HepG2 (cell line): ENCODE data around the gene MAMSTR. TPM values are rescaled to one million over a fixed set of nuclear protein-coding genes. Genes with fewer than 3 reads are reported as not detected.
A peak's percentile ranks its signal among the peaks of the same experiment; 100 is the strongest.

Experiments
- AGO2 ChIP-seq: fragments of 200-400 bp; formaldehyde crosslinking; optimal IDR thresholded peaks from 2 replicates; pipeline ENCODE3; 2017; ENCODE audit warnings: mild to moderate bottlenecking, low read depth, low read length, moderate library complexity
- CHD4 ChIP-seq: fragments of 200-600 bp; sonication (generic); IDR thresholded peaks from 2 replicates; pipeline ENCODE4 v1.7.0; 2017; ENCODE audit warnings: mild to moderate bottlenecking, low read length, borderline replicate concordance
- DNMT1 ChIP-seq: sonication (generic); formaldehyde crosslinking; IDR thresholded peaks from 2 replicates; pipeline ENCODE4 v1.5.1; 2020; ENCODE audit warnings: mild to moderate bottlenecking, missing genetic modification reagents
- DRAP1 ChIP-seq: IDR thresholded peaks from 2 replicates; pipeline ENCODE4 v1.6.1; 2016; ENCODE audit warnings: missing genetic modification reagents, missing compliant biosample characterization
- ETV5 ChIP-seq: IDR thresholded peaks from 2 replicates; pipeline ENCODE4 v1.6.1; 2018; ENCODE audit warnings: missing biosample characterization, missing genetic modification reagents, inconsistent platforms, borderline replicate concordance
- FOSL1 ChIP-seq: sonication (generic); formaldehyde crosslinking; IDR thresholded peaks from 2 replicates; pipeline ENCODE4 v1.9.0; 2021; ENCODE audit warnings: missing genetic modification reagents, borderline replicate concordance
- JUN ChIP-seq: sonication (generic); formaldehyde crosslinking; IDR thresholded peaks from 2 replicates; pipeline ENCODE4 v1.4.0; 2020; ENCODE audit warnings: mild to moderate bottlenecking, missing genetic modification reagents
- MAZ ChIP-seq, 2 experiments: sonication (generic) in 1 of 2; formaldehyde crosslinking in 1 of 2; IDR thresholded peaks; 2 replicates each; pipeline versions ENCODE4 v1.5.0 to v1.6.1; 2012 to 2020; ENCODE audit warnings: low read depth in 2 of 2, mild to moderate bottlenecking in 2 of 2, borderline replicate concordance in 1 of 2, improper control_type of control experiment in 1 of 2, low read length in 1 of 2, missing genetic modification reagents in 1 of 2, moderate library complexity in 1 of 2
- NRL ChIP-seq: sonication (generic); formaldehyde crosslinking; IDR thresholded peaks from 2 replicates; pipeline ENCODE4 v1.5.0; 2020; ENCODE audit warnings: missing genetic modification reagents, mild to moderate bottlenecking, moderate library complexity, borderline replicate concordance
- PATZ1 ChIP-seq: sonication (generic); formaldehyde crosslinking; IDR thresholded peaks from 2 replicates; pipeline ENCODE4 v1.4.0; 2020; ENCODE audit warnings: missing genetic modification reagents
- SRY ChIP-seq: sonication (generic); formaldehyde crosslinking; IDR thresholded peaks from 2 replicates; pipeline ENCODE4 v1.8.0; 2022; ENCODE audit warnings: mild to moderate bottlenecking, missing genetic modification reagents
- TP53 ChIP-seq: sonication (generic); formaldehyde crosslinking; conservative IDR thresholded peaks from 2 replicates; pipeline ENCODE4 v1.4.0; 2020; ENCODE audit warnings: missing genetic modification reagents
- ZBTB38 ChIP-seq: sonication (generic); formaldehyde crosslinking; IDR thresholded peaks from 2 replicates; pipeline ENCODE4 v1.5.1; 2020; ENCODE audit warnings: mild to moderate bottlenecking, missing genetic modification reagents
- ZFP41 ChIP-seq: sonication (generic); formaldehyde crosslinking; IDR thresholded peaks from 2 replicates; pipeline ENCODE4 v1.4.0; 2020; ENCODE audit warnings: mild to moderate bottlenecking, missing genetic modification reagents, borderline replicate concordance
- ZFP82 ChIP-seq: sonication (generic); formaldehyde crosslinking; IDR thresholded peaks from 2 replicates; pipeline ENCODE4 v1.5.1; 2020; ENCODE audit warnings: mild to moderate bottlenecking, missing genetic modification reagents, borderline replicate concordance
- ZNF142 ChIP-seq: sonication (generic); formaldehyde crosslinking; IDR thresholded peaks from 2 replicates; pipeline ENCODE4 v1.4.0; 2020; ENCODE audit warnings: missing genetic modification reagents
- ZNF205 ChIP-seq: IDR thresholded peaks from 2 replicates; pipeline ENCODE4 v1.6.1; 2018; ENCODE audit warnings: missing biosample characterization, missing genetic modification reagents
- ZNF451 ChIP-seq: sonication (generic); formaldehyde crosslinking; IDR thresholded peaks from 2 replicates; pipeline ENCODE4 v1.5.0; 2020; ENCODE audit warnings: mild to moderate bottlenecking, missing genetic modification reagents
- ZNF572 ChIP-seq: sonication (generic); formaldehyde crosslinking; IDR thresholded peaks from 2 replicates; pipeline ENCODE4 v1.5.1; 2020; ENCODE audit warnings: mild to moderate bottlenecking, missing genetic modification reagents
- ZNF788 ChIP-seq: sonication (generic); formaldehyde crosslinking; IDR thresholded peaks from 2 replicates; pipeline ENCODE4 v1.5.0; 2020; ENCODE audit warnings: mild to moderate bottlenecking, missing genetic modification reagents, borderline replicate concordance
- polyA plus RNA-seq, 8 experiments: library from polyadenylated mRNA; depleted of rRNA in 3 of 8; stranded (reverse) in 7 of 8; unstranded in 1 of 8; fragments of >200 nt; fragmentation: Illumina TruSeq in 4 of 8; extraction: Trizol in 4 of 8; gene quantifications; 2 replicates each; pipeline versions ENCODE4 v1.2.1 to v1.2.3, GENCODE V29; 2011 to 2016; ENCODE audit warnings: low read depth in 4 of 8, missing spikeins in 1 of 8, mixed read lengths in 1 of 8; ENCODE audit not compliant: insufficient read depth in 1 of 8
- total RNA-seq, 5 experiments: library from RNA; depleted of rRNA; stranded (reverse); fragments of >200 nt; fragmentation: Illumina TruSeq; extraction: Trizol; gene quantifications; 2 replicates each; pipeline ENCODE4 v1.2.3, GENCODE V29; 2016; ENCODE audit warnings: low read depth in 1 of 5

Gene MAMSTR
- total and polyA plus RNA-seq, 2 of the 13 experiments (the other 11 are each of a cell fraction or from before 2014, with no cell fraction given), result 2.2 to 2.4 TPM

- TF ChIP-seq PATZ1 (CRISPR knock-in tag) (peak; percentile 54; the same call in 1 of the 2 replicates), FOSL1 (CRISPR knock-in tag) (no peak), MAZ (IDR thresholded peaks at IDR 0.05; ENCODE audit: borderline replicate concordance, low read depth, low read length) (no peak), MAZ (CRISPR knock-in tag; IDR thresholded peaks at IDR 0.05; ENCODE audit: low read depth) (peak; percentile 24; the same call in 1 of the 2 replicates), SRY (0 out of 2 replicates have a peak, but pooled peaks have one; percentile 28), ZNF205 (CRISPR knock-in tag) (no peak), NRL (CRISPR knock-in tag) (0 out of 2 replicates have a peak, but pooled peaks have one; percentile 34), DNMT1 (CRISPR knock-in tag) (no peak), ZFP41 (CRISPR knock-in tag) (0 out of 2 replicates have a peak, but pooled peaks have one; percentile 66), JUN (CRISPR knock-in tag) (no peak), ETV5 (CRISPR knock-in tag) (0 out of 2 replicates have a peak, but pooled peaks have one; percentile 6), ZNF572 (CRISPR knock-in tag) (peak; percentile 93), ZFP82 (CRISPR knock-in tag) (0 out of 2 replicates have a peak, but pooled peaks have one; percentile 8), ZNF142 (CRISPR knock-in tag) (no peak), ZNF451 (CRISPR knock-in tag) (0 out of 2 replicates have a peak, but pooled peaks have one; percentile 33), TP53 (no peak), CHD4 (no peak), ZBTB38 (CRISPR knock-in tag) (no peak), ZNF788 (CRISPR knock-in tag) (peak; percentile 63), AGO2 (no peak), DRAP1 (peak; percentile 28; the same call in 1 of the 2 replicates)
Observed at GRCh38 chr19:48714759-48715675, 4.5 kb downstream of the MAMSTR start (continued).
